Rectal smooth muscle tissue (tissue), 1 donor: Measurements from ENCODE around the gene VASN.
A peak's percentile ranks its signal among the peaks of the same experiment; 100 is the strongest.

Experiments
- H3K27ac ChIP-seq: one replicate; pipeline ENCODE4 v1.7.0; 2013; ENCODE audit warnings: low read depth, low read length, inconsistent platforms
- H3K27me3 ChIP-seq: one replicate; pipeline ENCODE4 v1.7.0; 2013; ENCODE audit warnings: low read length; ENCODE audit not compliant: control insufficient read depth, insufficient read depth
- H3K36me3 ChIP-seq: one replicate; pipeline ENCODE4 v1.7.0; 2013; ENCODE audit warnings: low read length; ENCODE audit not compliant: control insufficient read depth, insufficient read depth
- H3K4me1 ChIP-seq: one replicate; pipeline ENCODE4 v1.7.0; 2013; ENCODE audit warnings: low read length; ENCODE audit not compliant: control insufficient read depth, insufficient read depth
- H3K4me3 ChIP-seq: one replicate; pipeline ENCODE4 v1.7.0; 2013; ENCODE audit warnings: low read length
- H3K9ac ChIP-seq: one replicate; pipeline ENCODE4 v1.7.0; 2013; ENCODE audit warnings: low read length

Gene VASN

DNA sequence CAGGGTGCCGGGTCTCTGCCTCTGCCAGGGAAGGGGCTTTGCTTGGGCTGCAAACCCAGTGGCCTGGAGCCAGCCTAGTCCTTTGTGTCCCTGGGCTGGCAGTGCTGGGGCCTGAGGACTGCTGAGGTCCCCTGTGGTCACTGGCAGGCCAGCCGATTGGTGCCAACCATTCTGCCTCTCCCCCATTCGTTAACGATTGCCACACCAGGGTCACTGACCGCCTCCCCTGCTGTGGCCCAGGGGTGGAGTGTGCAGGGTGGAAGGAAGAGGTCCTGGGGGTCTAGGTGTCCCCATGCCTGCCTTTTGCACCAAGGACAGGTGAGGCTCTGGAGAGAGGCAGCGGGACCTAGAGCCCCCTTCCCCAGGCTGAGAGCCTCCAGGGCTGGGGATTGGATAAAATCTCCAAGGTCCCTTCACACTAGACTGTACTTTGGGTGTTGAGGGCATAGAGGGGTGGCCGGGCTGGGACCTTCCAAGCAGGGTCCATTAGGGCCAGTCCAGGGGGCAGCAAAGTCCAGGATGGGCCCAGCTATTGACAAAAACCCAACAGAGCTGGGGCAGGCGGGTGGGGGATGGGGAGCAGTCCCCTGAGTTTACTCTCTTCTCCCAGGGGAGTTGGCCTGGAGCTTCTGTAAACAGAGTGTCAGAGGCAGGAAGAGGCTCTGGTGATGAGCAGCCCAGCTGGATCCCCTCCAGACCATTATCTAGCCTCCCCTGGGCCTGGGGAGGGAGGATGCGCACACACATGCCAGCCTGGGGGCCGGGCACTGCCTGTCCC is 1.1 kb downstream of the VASN start:
- Histone ChIP-seq H3K27me3 (no peaks in the 10 kb centered on the region), H3K4me3 (peak overlapping the region; percentile 58), H3K4me1 (peaks cover 45% of the 10 kb centered on the region), H3K36me3 (no peaks in the 10 kb centered on the region), H3K27ac (peak overlapping the region; percentile 88), H3K9ac (no peak overlapping the region)

DNA sequence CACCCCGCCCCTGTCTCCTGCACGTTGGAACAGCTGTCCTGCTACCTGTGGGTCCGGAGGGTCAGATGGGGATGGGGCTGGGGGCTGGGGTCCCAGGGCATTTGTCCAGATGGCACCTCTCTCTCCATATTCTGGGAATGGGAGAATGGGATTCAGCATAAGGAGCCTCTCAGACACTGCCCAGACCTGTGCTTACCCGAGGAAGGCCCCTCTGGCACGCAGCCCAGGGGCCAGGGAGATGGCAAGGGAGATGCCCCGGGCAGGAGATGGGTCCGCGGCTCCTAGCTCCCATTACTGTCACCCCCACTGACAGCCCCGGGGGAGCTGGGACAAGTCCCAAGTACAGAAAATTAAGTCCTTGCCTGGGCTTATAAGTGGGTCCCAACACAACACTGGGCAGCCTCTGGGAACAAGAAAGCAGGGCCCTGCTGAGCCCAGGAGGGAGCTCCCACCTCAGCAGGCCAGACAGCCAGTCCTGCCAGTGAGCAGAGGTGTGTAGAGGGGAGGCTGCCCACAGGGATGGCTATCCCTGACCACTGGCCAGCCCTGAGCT is 1.8 kb downstream of the VASN start:
- Histone ChIP-seq H3K27ac (peak overlapping the region; percentile 88), H3K36me3 (no peaks in the 10 kb centered on the region), H3K4me3 (peak overlapping the region; percentile 62), H3K9ac (no peak overlapping the region), H3K27me3 (no peaks in the 10 kb centered on the region), H3K4me1 (peaks cover 50% of the 10 kb centered on the region)

DNA sequence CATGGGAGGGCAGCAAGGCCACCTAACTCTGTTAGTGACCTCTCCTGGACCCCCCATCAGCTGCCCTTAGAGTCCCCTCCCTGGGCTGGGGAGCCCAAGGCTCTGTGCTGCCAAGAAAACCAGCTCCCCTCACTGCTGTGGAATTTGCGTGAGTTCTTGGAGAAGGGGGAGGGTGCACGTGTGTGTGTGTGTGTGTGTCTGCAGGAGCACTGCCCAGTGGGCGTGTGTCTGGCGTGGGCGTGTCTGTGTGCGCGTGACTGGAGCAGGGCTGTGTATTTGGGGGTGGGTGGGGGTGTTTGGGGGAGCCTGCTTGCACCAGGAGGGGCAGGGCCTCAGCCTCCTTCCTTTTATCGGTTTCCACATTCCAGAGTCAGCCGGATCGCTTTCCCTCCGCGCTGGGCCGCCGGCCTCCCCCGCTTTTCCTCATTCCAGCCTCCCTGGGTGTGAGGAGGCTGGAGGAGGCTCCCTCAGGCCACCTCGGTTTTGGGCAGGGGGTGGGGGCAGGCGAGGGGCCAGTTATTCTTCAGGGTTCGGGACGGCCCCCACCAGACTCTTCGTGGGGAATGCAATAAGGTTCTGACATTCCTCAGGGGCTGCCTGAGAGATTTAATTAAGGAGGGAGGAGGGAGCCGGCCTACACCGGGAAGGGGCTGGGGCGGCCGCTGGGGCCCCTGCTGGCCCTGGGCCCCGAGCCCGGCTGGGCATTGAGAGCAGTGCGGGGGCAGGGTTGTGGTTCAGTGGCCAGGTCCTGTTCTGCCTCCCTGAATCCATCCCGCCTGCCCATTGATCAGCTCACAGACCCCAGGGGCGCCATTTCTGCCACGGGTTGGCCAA is 2.5 kb downstream of the VASN start:
- Histone ChIP-seq H3K4me1 (peaks cover 50% of the 10 kb centered on the region), H3K36me3 (no peaks in the 10 kb centered on the region), H3K9ac (no peak overlapping the region), H3K4me3 (peak overlapping the region; percentile 62), H3K27ac (peak overlapping the region; percentile 88), H3K27me3 (no peaks in the 10 kb centered on the region)

DNA sequence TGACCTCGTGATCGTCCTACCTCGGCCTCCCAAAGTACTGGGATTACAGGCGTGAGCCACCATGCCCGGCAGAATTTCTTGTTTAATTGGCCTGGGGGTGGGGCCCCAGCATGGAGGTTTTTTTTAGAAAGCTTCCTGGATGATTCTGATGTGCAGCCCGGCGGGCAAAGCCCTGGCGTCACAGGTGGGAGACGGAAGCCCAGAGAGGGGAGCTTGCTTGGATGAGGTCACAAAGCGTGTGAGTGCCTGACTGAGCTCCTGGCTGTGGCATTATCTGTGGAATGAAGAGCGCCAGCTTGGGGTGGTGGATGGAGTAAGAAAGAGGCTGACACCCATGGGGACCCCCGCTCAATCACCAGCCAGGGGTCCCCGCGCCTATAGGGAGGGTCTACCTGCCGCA is 4.1 kb downstream of the VASN start:
- Histone ChIP-seq H3K27ac (peak overlapping the region; percentile 74), H3K4me3 (no peak overlapping the region), H3K27me3 (no peaks in the 10 kb centered on the region), H3K36me3 (no peaks in the 10 kb centered on the region), H3K4me1 (peaks cover 53% of the 10 kb centered on the region), H3K9ac (no peak overlapping the region)

DNA sequence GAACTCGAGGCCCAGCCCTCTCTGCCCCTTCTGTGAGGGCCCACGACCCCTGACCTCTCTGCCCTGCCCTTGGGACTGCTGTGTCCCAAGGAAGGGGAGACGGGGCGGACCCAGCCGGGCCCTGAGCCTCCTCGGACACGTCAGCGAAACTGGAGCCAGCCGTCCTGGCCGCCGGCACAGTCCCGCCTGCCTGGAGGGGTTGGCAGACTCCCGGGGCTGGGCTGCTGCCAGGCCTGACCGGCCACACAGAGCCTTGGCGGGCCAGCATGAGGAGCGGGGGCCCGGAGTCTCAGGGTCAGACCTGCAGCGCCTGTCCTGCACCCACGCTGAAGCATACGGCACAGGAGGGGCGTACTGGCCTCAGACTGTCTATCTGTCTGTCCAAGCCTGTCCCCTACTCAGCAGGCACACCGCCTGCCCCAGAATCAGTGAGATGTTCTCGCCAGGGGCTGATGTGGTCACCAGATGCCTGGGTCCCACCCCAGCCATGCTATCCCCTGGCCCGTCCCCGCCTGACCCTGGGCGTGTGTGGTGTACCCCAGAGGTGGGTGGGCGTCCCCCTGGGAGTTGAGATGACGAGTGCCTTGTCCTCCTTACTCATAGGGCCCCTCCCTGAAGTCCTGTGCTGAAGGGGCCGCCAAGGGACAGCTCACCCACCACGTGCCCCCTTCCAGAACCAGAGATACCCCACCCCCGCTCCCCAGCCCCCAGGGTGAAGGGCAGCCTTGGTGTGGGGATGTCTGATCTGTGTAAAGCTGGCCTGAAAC is 4.7 kb downstream of the VASN start:
- peak overlapping the region; percentile 41 for H3K4me3 ChIP-seq
- H3K9ac ChIP-seq: no peak overlapping the region
- H3K36me3 ChIP-seq: no peaks in the 10 kb centered on the region
- peaks cover 52% of the 10 kb centered on the region for H3K4me1 ChIP-seq
- H3K27ac ChIP-seq: peak overlapping the region; percentile 74
- no peaks in the 10 kb centered on the region for H3K27me3 ChIP-seq

DNA sequence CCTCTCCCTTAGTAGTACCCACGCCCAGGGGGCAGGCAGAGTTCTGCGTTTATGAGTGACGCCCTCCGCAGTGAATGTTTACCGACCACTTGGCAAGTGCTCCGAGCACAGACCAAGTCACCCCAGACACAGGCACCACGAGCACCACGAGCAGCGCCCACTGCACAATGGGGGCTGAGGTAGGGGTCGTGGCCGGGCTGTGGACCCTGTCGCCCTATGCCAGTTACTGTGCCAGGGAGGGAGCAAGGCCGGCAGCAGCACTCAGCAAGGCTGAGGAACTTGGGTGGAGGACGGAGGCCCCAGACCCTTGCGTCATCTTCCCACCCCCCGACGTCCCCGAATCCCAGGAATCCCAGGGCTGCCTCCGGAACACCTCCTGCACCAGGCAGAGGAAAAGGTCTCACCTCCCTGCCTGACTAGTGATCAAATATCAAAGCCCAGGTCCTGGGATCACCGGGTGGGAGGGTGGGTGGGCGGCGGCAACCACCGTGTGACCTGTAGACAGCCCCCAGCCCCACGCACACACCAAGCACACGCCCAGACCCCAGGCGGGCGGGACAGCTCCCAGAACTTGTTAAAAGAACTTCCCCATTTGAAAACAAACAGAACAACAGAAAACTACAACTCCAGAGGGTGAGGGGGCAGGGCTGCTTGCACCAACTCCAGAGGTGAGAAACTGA is 5.4 kb downstream of the VASN start:
- no peaks in the 10 kb centered on the region for H3K27me3 ChIP-seq
- H3K36me3 ChIP-seq: no peaks in the 10 kb centered on the region
- peaks cover 51% of the 10 kb centered on the region for H3K4me1 ChIP-seq
- H3K9ac ChIP-seq: no peak overlapping the region
- no peak overlapping the region for H3K4me3 ChIP-seq
- peak overlapping the region; percentile 50 for H3K27ac ChIP-seq

DNA sequence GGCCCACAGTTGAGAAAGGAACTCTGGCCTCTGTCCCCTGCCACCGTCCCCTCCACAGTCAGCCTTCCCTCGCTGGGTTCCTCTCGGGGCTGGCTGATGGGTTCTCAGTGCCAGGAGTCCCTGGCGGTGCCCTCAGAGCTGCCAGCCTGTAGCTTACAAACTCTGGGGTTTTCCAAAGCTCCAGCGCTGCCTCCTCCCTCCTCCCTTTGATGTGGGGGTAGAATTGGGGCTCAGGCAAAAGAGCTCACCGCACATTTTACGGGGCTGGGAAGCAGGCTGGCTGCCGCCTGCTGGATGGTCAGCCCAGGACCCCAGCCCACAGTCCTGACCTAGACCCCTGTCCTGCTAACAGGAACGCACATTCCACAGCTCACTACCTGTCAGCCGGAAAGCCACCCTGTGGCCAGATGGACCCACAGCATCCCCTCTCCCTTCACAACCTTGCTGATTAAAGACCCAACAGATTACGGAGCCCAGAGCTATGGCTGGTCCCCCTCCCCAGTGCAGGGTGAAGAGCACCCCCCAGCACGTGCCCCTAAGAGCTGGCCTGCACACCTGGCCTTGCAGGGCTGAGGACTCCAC is 6.0 kb downstream of the VASN start:
- Histone ChIP-seq H3K4me3 (no peak overlapping the region), H3K27ac (no peak overlapping the region), H3K27me3 (no peaks in the 10 kb centered on the region), H3K4me1 (peaks cover 45% of the 10 kb centered on the region), H3K36me3 (no peaks in the 10 kb centered on the region), H3K9ac (no peak overlapping the region)

DNA sequence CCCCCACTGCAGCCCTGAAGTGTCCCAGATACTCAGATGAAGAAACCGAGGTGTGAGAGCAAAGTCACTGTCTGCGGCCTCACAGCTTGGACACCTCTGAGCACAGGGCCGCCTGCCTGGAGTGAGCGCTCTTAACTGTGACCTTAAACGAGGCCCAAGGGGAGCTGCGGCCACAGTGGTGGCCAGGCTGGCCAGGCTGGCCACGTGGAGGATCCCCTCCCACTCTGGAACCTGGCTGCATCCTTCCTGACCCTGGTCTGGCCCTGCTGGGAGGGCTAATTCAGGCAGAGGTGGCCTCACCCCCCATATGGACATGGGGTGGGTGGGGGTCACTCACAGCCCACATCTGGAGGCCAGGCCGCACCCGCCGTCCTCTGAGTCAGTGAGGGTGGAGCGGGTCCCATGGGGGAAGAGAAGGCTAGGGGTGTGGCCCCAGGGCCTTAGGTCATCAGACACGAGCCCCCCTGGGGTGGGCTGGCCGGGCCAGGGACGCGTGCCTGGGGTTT is 6.6 kb downstream of the VASN start:
- no peak overlapping the region for H3K9ac ChIP-seq
- no peak overlapping the region for H3K4me3 ChIP-seq
- no peaks in the 10 kb centered on the region for H3K36me3 ChIP-seq
- peaks cover 40% of the 10 kb centered on the region for H3K4me1 ChIP-seq
- H3K27ac ChIP-seq: no peak overlapping the region
- no peaks in the 10 kb centered on the region for H3K27me3 ChIP-seq

DNA sequence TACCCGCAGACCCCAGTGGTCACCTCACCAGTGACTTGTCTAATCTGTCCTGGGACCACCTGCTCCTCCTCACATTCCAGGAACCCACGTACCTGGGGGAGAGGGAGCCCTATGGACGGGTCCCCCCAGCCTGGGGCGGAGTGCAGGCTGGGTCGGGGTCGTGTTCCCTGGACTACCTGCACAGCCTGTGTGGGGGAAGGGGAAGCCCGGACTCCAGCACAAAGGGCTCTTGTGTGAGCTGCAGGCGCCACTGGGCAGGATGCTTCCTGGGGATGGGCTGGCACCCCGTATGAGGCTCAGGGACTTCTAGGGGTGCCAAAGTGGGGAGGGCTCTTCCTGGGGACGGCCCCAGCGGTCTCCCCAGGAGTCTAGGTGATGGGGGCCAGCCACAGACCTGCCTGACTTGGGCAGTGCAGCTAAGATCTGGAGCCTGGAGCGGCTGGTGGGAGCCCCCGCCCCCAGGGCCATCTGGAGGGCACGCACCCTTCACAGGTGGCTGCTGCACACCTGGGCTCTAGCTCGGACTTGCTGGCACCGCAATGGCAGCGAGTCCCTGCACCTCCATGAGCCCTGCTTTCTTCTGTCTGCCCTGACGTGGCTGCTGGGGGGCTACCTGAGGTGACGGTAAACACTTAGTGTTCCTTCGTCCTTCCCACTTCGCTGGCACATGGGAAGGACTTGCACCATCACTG is 7.5 kb downstream of the VASN start:
- H3K36me3 ChIP-seq: no peaks in the 10 kb centered on the region
- H3K4me3 ChIP-seq: no peak overlapping the region
- H3K27ac ChIP-seq: no peak overlapping the region
- no peak overlapping the region for H3K9ac ChIP-seq
- peaks cover 33% of the 10 kb centered on the region for H3K4me1 ChIP-seq
- no peaks in the 10 kb centered on the region for H3K27me3 ChIP-seq

DNA sequence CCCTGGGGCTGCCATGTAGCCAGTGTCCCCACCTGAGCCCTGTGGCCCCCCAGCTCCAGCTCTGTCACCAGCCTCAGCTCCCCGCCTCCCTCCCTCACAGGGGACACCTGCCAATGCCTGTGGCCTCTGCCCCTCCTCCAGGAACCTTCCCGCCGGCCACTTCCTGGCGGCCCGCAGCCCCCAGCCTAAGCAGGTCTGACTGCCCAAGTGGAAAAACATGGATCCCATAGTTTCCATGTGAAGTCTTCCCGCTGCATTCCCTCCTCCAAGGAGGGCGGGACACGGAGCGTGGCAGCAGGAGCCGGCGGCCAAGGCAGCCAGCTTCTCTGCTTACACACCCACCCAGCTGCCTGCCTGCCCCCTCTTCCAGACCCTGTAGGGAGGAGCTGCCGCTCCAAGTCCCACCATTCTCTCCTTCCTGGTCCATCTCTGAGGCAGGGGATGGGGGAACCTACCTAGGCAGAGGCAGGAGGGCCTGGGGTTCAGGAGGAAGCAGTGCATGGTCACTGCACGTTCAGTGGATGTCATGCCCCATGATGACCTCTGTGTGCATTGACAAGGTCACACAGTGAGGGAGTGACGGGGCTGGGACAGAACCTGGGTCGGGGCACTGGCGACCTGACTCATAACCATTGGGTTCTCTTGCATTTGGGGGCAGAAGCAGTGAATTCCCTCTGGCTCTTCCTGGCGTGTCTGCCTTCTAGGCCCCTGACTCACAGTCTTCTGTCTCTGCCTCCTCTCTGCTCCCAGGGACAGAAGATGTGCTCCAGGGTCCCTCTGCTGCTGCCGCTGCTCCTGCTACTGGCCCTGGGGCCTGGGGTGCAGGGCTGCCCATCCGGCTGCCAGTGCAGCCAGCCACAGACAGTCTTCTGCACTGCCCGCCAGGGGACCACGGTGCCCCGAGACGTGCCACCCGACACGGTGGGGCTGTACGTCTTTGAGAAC is 8.7 kb downstream of the VASN start:
- no peaks in the 10 kb centered on the region for H3K36me3 ChIP-seq
- no peaks in the 10 kb centered on the region for H3K27me3 ChIP-seq
- H3K4me3 ChIP-seq: no peak overlapping the region
- H3K27ac ChIP-seq: no peak overlapping the region
- H3K9ac ChIP-seq: no peak overlapping the region
- peaks cover 26% of the 10 kb centered on the region for H3K4me1 ChIP-seq
